Liver (tissue), 9 donors: Measurements from ENCODE around the gene COL5A1. TPM values are rescaled to one million over a fixed set of nuclear protein-coding genes. Genes with fewer than 3 reads are reported as not detected.

ENCODE experiments used
- DNase-seq: peaks from one replicate; pipeline ENCODE4 v3.0.0-alpha.2; 2017; ENCODE audit warnings: low spot score
- H3K27ac ChIP-seq, 2 donors: one replicate each; pipeline ENCODE4 v1.7.0; 2013; ENCODE audit warnings: inconsistent platforms in 2 of 2, low read length in 2 of 2, control low read depth in 1 of 2, low read depth in 1 of 2, mild to moderate bottlenecking in 1 of 2
- H3K27me3 ChIP-seq, 4 donors: one replicate each; pipeline versions ENCODE4 v1.6.1 to v1.7.0; 2013; ENCODE audit warnings: low read length in 3 of 4, inconsistent platforms in 1 of 4, mild to moderate bottlenecking in 1 of 4, moderate library complexity in 1 of 4; ENCODE audit not compliant: control insufficient read depth in 4 of 4, insufficient read depth in 4 of 4
- H3K36me3 ChIP-seq, 4 donors: one replicate each; pipeline versions ENCODE4 v1.6.1 to v1.7.0; 2013; ENCODE audit warnings: low read length in 3 of 4, mild to moderate bottlenecking in 3 of 4, low read depth in 1 of 4, moderate library complexity in 1 of 4; ENCODE audit not compliant: control insufficient read depth in 4 of 4, insufficient read depth in 3 of 4
- H3K4me1 ChIP-seq, 4 donors: one replicate each; pipeline versions ENCODE4 v1.6.1 to v1.7.0; 2013; ENCODE audit warnings: low read length in 3 of 4, mild to moderate bottlenecking in 3 of 4, moderate library complexity in 1 of 4; ENCODE audit not compliant: control insufficient read depth in 4 of 4, insufficient read depth in 4 of 4
- H3K4me3 ChIP-seq, 3 donors: one replicate each; pipeline versions ENCODE4 v1.6.1 to v1.7.0; 2013; ENCODE audit warnings: low read length in 3 of 3, control low read depth in 1 of 3, low read depth in 1 of 3, mild to moderate bottlenecking in 1 of 3
- H3K9ac ChIP-seq, 2 donors: one replicate each; pipeline ENCODE4 v1.7.0; 2013; ENCODE audit warnings: low read length in 2 of 2, mild to moderate bottlenecking in 2 of 2, moderate library complexity in 2 of 2, control low read depth in 1 of 2, low read depth in 1 of 2
- H3K9me3 ChIP-seq, 4 donors: one replicate each; pipeline versions ENCODE4 v1.6.1 to v1.7.0; 2013; ENCODE audit warnings: low read length in 3 of 4; ENCODE audit not compliant: control insufficient read depth in 4 of 4
- EGR1 ChIP-seq, 2 donors: IDR thresholded peaks; 2 replicates each; pipeline ENCODE4 v1.6.1; 2016 to 2018; ENCODE audit warnings: antibody characterized with exemption in 2 of 2, low read depth in 2 of 2
- FOXA2 ChIP-seq: IDR thresholded peaks from 2 replicates; pipeline ENCODE4 v1.6.1; 2016; ENCODE audit warnings: antibody characterized with exemption
- GABPA ChIP-seq, 2 donors: IDR thresholded peaks in 1 of 2; conservative IDR thresholded peaks in 1 of 2; 2 replicates each; pipeline ENCODE4 v1.6.1; 2016; ENCODE audit warnings: antibody characterized with exemption in 2 of 2, mild to moderate bottlenecking in 1 of 2, moderate library complexity in 1 of 2
- HNF4A ChIP-seq, 2 donors: conservative IDR thresholded peaks; 2 replicates each; pipeline ENCODE4 v1.6.1; 2016; ENCODE audit warnings: antibody characterized with exemption in 2 of 2, mild to moderate bottlenecking in 2 of 2
- HNF4G ChIP-seq: IDR thresholded peaks from 2 replicates; pipeline ENCODE4 v1.6.1; 2016; ENCODE audit warnings: antibody characterized with exemption
- JUND ChIP-seq, 2 donors: IDR thresholded peaks; 2 replicates each; pipeline ENCODE4 v1.6.1; 2016; ENCODE audit warnings: antibody characterized with exemption in 2 of 2
- NR2F2 ChIP-seq: IDR thresholded peaks from 2 replicates; pipeline ENCODE4 v1.6.1; 2016; ENCODE audit warnings: antibody characterized with exemption
- RAD21 ChIP-seq, 2 donors: IDR thresholded peaks; 2 replicates each; pipeline ENCODE4 v1.6.1; 2016; ENCODE audit warnings: antibody characterized with exemption in 2 of 2, mild to moderate bottlenecking in 2 of 2
- RXRA ChIP-seq, 2 donors: IDR thresholded peaks; 2 replicates each; pipeline ENCODE4 v1.6.1; 2017 to 2018; ENCODE audit warnings: antibody characterized with exemption in 2 of 2, mild to moderate bottlenecking in 1 of 2
- SP1 ChIP-seq: IDR thresholded peaks from 2 replicates; pipeline ENCODE4 v1.6.1; 2018; ENCODE audit warnings: antibody characterized with exemption, mild to moderate bottlenecking
- TAF1 ChIP-seq: conservative IDR thresholded peaks from 2 replicates; pipeline ENCODE4 v1.6.1; 2016; ENCODE audit warnings: antibody characterized with exemption, mild to moderate bottlenecking
- YY1 ChIP-seq: IDR thresholded peaks from 2 replicates; pipeline ENCODE4 v1.6.1; 2016; ENCODE audit warnings: antibody characterized with exemption, mild to moderate bottlenecking
- WGBS: extraction: QIAGEN DNeasy Blood & Tissue Kit; methylation state at CpG from one replicate; pipeline ENCODE4 v1.1.7; 2013; 5-methylcytosine and 5-hydroxymethylcytosine counted together
- polyA plus RNA-seq, 2 donors: library from polyadenylated mRNA; stranded (reverse) in 1 of 2; unstranded in 1 of 2; fragments of 200-250 nt in 1 of 2; fragments of >200 nt in 1 of 2; fragmentation: Nextera tagmentation in 1 of 2; extraction: Ambion mirVana in 1 of 2; gene quantifications; one replicate each; pipeline versions ENCODE4 v1.2.1 to v1.2.3, GENCODE V29; 2013 to 2015
- total RNA-seq, 2 donors: library from RNA; depleted of rRNA; stranded (reverse); fragments of >200 nt; gene quantifications; one replicate each; pipeline ENCODE4 v1.2.3, GENCODE V29; 2014
- TF ChIP-seq, protein P1 (sequence below): IDR thresholded peaks from 2 replicates; pipeline ENCODE4 v1.6.1; 2016; ENCODE audit warnings: antibody characterized with exemption
- TF ChIP-seq, protein P2 (sequence below): fragments of 150-350 bp; IDR thresholded peaks from 2 replicates; pipeline ENCODE4 v1.5.1; 2017; ENCODE audit warnings: improper control_type of control experiment, low read depth, low read length; ENCODE audit not compliant: missing input control
- TF ChIP-seq, protein P3 (sequence below): IDR thresholded peaks from 2 replicates; pipeline ENCODE4 v1.6.1; 2016; ENCODE audit warnings: antibody characterized with exemption, mild to moderate bottlenecking
- TF ChIP-seq, protein P4 (sequence below): IDR thresholded peaks from 2 replicates; pipeline ENCODE4 v1.6.1; 2016; ENCODE audit warnings: antibody characterized with exemption
- donor health status: healthy.
- donor health status: healthy.
- donor health status: healthy.
- donor health status: healthy.
- donor health status: healthy.

COL5A1 gene
- total and polyA plus RNA-seq, 4 donors: 0.67 to 15.6 (median 11.2) TPM

DNA sequence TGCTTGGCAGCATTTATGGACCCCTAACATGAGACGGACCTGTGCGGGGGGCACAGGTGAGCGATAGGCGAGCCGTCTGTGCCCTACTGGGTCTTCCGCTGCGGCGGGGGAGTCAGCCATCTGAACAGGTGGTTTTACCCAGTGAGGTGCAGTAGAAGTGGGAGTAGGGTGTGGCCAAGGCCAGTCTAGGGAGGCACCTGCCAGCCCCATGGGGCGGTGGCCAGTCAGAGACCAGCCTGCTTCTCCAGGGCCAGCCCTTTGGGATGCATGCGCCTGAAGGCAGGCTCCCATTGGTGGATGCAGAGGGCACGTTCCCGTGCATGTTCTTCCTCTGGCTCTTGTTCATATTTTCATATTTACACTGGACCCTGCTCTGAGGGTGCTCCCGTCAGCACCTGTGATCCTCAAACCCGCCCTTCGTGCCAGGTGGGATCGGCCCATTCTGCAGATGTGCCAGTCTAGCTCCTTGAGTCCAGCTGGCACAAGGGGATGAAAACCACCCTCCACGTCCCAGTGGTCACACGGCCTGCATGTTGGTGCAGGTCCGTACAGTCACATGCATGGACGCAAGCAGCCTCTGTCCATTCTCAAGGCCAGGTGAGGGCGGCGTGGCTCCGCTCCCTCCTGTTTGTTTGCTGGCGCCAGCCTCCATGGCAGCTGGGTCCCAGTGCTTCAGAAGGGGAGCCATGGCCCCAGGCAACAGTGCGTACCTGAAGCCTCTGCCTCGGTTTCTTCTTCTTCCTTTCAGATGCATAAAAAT lies 9.0 kb downstream of the COL5A1 start:
- no peak for DNase-seq
- Histone ChIP-seq H3K9me3 (no peaks in the 10 kb centered on the region), H3K9ac (no peak overlapping the region), H3K36me3 (no peaks in the 10 kb centered on the region), H3K27ac (no peak overlapping the region), H3K27me3 (no peaks in the 10 kb centered on the region), H3K4me1 (peaks cover 0 to 4% (median 0%) of the 10 kb centered on the region in 4 donors), H3K4me3 (no peak overlapping the region)
- WGBS: 89% methylated on average over 26 of the region's 26 CpGs
- TF ChIP-seq, protein P1, sequence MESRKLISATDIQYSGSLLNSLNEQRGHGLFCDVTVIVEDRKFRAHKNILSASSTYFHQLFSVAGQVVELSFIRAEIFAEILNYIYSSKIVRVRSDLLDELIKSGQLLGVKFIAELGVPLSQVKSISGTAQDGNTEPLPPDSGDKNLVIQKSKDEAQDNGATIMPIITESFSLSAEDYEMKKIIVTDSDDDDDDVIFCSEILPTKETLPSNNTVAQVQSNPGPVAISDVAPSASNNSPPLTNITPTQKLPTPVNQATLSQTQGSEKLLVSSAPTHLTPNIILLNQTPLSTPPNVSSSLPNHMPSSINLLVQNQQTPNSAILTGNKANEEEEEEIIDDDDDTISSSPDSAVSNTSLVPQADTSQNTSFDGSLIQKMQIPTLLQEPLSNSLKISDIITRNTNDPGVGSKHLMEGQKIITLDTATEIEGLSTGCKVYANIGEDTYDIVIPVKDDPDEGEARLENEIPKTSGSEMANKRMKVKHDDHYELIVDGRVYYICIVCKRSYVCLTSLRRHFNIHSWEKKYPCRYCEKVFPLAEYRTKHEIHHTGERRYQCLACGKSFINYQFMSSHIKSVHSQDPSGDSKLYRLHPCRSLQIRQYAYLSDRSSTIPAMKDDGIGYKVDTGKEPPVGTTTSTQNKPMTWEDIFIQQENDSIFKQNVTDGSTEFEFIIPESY: no peak
- TF ChIP-seq FOXA2 (no peak), RAD21 (IDR thresholded peaks at IDR 0.05) (no peak), TAF1 (no peak), JUND (IDR thresholded peaks at IDR 0.05) (no peak), HNF4A (conservative IDR thresholded peaks at IDR 0.05) (no peak), SP1 (no peak)
- TF ChIP-seq, protein P2, sequence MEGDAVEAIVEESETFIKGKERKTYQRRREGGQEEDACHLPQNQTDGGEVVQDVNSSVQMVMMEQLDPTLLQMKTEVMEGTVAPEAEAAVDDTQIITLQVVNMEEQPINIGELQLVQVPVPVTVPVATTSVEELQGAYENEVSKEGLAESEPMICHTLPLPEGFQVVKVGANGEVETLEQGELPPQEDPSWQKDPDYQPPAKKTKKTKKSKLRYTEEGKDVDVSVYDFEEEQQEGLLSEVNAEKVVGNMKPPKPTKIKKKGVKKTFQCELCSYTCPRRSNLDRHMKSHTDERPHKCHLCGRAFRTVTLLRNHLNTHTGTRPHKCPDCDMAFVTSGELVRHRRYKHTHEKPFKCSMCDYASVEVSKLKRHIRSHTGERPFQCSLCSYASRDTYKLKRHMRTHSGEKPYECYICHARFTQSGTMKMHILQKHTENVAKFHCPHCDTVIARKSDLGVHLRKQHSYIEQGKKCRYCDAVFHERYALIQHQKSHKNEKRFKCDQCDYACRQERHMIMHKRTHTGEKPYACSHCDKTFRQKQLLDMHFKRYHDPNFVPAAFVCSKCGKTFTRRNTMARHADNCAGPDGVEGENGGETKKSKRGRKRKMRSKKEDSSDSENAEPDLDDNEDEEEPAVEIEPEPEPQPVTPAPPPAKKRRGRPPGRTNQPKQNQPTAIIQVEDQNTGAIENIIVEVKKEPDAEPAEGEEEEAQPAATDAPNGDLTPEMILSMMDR: no peak
- TF ChIP-seq, protein P3, sequence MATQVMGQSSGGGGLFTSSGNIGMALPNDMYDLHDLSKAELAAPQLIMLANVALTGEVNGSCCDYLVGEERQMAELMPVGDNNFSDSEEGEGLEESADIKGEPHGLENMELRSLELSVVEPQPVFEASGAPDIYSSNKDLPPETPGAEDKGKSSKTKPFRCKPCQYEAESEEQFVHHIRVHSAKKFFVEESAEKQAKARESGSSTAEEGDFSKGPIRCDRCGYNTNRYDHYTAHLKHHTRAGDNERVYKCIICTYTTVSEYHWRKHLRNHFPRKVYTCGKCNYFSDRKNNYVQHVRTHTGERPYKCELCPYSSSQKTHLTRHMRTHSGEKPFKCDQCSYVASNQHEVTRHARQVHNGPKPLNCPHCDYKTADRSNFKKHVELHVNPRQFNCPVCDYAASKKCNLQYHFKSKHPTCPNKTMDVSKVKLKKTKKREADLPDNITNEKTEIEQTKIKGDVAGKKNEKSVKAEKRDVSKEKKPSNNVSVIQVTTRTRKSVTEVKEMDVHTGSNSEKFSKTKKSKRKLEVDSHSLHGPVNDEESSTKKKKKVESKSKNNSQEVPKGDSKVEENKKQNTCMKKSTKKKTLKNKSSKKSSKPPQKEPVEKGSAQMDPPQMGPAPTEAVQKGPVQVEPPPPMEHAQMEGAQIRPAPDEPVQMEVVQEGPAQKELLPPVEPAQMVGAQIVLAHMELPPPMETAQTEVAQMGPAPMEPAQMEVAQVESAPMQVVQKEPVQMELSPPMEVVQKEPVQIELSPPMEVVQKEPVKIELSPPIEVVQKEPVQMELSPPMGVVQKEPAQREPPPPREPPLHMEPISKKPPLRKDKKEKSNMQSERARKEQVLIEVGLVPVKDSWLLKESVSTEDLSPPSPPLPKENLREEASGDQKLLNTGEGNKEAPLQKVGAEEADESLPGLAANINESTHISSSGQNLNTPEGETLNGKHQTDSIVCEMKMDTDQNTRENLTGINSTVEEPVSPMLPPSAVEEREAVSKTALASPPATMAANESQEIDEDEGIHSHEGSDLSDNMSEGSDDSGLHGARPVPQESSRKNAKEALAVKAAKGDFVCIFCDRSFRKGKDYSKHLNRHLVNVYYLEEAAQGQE: no peak
- TF ChIP-seq, protein P4, sequence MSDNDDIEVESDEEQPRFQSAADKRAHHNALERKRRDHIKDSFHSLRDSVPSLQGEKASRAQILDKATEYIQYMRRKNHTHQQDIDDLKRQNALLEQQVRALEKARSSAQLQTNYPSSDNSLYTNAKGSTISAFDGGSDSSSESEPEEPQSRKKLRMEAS: no peak

DNA sequence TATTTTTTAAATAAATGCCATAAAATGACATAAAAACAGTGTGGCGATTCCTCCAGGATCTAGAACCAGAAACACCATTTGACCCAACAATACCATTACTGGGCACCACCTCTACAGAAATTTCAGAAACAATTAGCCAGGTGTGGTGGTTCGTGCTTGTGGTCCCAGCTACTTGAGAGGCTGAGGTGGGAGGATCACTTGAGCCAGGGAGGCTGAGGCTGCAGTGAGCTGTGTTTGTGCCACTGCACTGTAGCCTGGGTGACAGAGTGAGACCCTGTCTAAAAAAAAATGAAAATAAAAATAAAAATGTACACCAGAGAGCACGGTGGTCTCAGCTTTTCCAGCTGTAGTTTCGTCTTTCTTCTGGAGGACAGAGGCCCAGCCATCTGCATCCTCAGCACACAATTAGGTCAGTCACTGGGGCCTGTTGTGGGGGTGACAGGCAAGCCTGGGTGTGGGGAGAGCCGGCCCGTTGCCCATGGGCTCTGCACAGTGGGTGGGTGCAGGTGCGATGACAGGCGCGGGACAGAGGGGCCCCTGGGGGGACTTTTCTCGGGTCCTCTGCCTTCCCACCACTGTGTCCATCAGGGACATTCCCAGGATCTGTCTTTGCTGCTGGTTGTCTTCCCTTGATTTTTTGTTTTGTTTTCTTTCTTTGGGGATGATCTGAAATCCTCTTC lies 9.8 kb downstream of the COL5A1 start:
- peaks cover 0 to 3% (median 0%) of the 10 kb centered on the region in 4 donors for H3K4me1 ChIP-seq
- no peak overlapping the region for H3K9ac ChIP-seq
- DNase-seq: no peak
- H3K9me3 ChIP-seq: no peaks in the 10 kb centered on the region
- no peak overlapping the region for H3K27ac ChIP-seq
- H3K27me3 ChIP-seq: no peaks in the 10 kb centered on the region
- WGBS: 77% methylated on average over 10 of the region's 10 CpGs
- H3K4me3 ChIP-seq: no peak overlapping the region
- no peaks in the 10 kb centered on the region for H3K36me3 ChIP-seq
- TF ChIP-seq, protein P2: no peak
- TF ChIP-seq YY1 (no peak), GABPA (IDR thresholded peaks at IDR 0.05 in 1 of 2, conservative IDR thresholded peaks at IDR 0.05 in 1 of 2) (no peak), NR2F2 (no peak), HNF4G (no peak), JUND (IDR thresholded peaks at IDR 0.05) (no peak), EGR1 (IDR thresholded peaks at IDR 0.05; ENCODE audit: low read depth in 2 of 2) (no peak), TAF1 (no peak), FOXA2 (no peak), RXRA (IDR thresholded peaks at IDR 0.05) (no peak), HNF4A (conservative IDR thresholded peaks at IDR 0.05) (no peak)
- TF ChIP-seq, protein P3: no peak
